Activated effector memory CD4-positive, alpha-beta T cell treated with Interleukin-2 at 50 U/mL for 16 hours (primary cell): ENCODE results near the gene LPIN3.

Source experiments
- DNase-seq: peaks from one replicate; pipeline ENCODE4 v3.0.0-alpha.2; 2020

Gene LPIN3

GRCh38 chr20:41329435-41330342 is 10.9 kb upstream of the LPIN3 start:
- DNase-seq: peak; percentile 42

GRCh38 chr20:41330343-41330720 is 10.3 kb upstream of the LPIN3 start:
- DNase-seq: no peak

DNA sequence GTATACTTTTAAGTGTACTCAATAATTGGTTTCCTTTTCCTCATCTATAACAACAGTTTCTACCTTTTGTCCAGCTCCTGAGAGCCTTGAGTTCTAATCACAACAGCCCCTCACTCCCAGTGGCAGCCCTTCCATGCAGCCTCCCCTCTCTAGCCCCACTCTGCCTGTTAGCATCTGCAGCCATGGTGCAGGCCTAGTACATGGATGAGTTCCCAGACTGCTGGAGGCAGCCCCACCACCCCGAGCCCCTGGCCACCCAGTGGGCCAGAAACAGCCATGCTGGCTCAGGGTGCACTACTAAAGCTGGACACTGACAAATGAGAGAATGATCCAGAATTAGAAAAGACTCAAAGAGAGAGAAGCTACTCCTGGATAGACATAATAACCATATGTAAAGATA is 9.7 kb upstream of the LPIN3 start:
- no peak for DNase-seq

- no peak for DNase-seq
Measured at GRCh38 chr20:41331731-41332130, 8.9 kb upstream of the LPIN3 start.

DNA sequence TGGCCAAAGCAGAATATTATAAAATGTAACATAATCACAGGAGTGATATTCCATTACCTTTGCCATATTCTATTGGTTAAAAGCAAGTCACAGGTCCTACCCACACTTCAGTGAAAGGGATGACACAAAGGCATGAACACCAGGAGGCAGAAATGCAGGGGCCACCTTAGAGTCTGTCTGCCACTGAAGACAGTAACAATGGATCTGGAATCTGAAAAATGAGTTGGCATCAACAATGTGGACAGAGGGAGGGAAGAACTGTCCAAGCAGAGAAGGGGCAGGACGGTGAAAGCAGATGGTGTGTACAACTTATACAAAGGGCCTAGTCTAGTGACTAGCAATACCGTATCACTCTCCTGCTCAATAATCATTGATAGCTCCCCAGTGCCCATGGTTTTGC is 6.6 kb upstream of the LPIN3 start:
- DNase-seq: no peak

DNA sequence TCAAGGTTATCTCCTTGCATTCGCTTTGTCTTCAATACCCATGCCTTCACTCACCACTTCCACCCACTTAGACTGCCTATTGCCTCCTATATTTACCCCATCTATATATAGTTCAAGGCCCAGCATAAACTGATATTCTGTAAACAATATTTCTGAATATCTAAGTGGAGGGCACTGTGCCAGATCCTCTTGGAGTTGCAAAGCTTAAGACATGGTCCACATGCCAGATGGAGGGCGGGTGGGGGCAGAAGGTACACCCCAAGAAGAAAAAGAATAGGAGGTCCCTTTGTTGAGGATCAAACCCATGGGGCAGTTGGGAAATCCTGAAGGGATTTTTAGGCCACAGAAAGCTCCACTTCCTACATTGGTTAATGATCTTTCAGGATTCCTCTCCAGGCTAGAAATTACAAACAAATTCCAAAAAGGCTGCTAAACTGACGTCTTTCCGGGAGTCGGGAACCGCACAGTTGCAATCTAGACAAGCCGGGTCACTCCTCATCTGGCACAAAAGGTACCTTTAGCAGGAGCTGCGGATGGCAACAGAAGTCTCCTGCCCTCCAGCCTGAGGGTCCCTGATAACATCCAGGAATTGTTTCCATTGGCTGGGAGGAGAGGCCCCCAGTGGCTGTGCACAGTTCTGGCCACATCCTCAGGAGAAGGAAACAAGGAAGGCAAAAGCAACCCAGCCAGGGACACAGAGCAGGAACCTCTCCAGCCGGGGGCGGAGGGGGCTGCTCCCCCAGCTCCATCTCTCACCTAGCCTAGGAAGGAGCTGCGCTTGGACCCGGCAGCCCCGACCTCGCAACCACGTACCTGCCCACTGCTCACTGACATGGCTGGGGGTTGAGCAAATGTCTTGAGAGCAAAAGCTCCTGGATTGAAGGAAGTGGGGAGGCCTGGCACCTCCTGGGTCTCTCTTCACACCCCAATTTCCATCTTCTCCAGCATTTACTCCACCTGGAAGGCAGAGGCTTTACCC is 5.9 kb upstream of the LPIN3 start:
- DNase-seq: no peak

DNA sequence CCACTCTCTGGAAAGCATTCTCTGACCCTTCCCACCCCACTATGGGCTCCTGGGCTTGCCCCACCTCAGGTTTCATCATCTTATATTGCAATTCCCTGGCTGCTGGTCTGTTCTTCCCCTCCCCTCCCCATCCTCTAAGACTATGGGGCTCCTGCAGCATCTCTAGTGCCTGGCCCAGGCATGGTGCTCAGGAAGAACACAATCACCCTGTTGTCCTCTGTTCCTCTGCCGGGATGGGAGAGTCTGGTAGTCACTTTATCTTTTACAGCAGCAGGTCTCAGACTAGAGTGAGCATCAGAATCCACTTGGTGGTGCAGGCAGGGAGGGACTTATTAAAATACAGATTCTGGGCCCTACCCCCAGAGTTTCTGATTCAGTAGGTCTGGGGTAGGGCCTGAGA is 5.0 kb upstream of the LPIN3 start:
- DNase-seq: no peak

DNA sequence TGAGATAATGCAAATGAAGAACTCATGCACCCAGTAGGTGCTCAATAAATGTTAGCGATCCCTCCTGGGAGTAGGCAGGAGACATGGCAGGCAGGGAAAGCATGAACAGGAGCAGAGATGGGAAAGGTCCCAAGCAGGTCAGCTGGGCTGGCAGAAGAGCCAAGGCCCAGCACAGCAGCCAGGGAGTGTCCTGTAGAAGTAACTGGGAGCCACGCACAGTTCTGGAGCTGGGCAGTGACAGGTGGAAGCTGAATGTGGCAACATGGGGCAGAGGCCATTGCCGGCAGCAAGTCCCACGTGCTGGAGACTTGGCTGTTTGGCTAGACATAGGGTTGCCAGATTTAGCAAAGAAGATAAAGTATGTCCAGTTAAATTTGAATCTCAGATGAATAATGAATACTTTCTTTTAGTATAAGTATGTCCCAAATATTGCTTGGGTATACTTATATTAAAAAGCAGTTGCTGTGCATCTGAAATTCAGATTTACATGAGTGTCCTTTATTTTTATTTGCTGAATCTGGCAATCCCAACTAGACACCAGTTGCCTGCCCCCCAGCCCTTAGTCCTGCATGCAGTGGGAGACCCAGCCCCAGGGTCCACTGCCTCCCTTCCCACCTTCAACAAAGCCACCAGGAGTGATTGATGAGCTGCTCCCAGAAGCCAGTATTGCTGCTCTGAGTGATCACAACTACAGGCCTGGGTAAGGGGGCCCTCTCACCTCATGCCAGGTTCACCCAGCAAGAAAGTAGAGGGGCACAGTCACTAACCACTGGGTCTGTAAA is 3.7 kb upstream of the LPIN3 start:
- no peak for DNase-seq

GRCh38 chr20:41339957-41340326 is 679 bp upstream of the LPIN3 start:
- DNase-seq: peak; percentile 74

GRCh38 chr20:41342474-41343464 is 2.1 kb downstream of the LPIN3 start:
- no peak for DNase-seq

GRCh38 chr20:41344477-41344876 is 3.9 kb downstream of the LPIN3 start:
- no peak for DNase-seq

DNA sequence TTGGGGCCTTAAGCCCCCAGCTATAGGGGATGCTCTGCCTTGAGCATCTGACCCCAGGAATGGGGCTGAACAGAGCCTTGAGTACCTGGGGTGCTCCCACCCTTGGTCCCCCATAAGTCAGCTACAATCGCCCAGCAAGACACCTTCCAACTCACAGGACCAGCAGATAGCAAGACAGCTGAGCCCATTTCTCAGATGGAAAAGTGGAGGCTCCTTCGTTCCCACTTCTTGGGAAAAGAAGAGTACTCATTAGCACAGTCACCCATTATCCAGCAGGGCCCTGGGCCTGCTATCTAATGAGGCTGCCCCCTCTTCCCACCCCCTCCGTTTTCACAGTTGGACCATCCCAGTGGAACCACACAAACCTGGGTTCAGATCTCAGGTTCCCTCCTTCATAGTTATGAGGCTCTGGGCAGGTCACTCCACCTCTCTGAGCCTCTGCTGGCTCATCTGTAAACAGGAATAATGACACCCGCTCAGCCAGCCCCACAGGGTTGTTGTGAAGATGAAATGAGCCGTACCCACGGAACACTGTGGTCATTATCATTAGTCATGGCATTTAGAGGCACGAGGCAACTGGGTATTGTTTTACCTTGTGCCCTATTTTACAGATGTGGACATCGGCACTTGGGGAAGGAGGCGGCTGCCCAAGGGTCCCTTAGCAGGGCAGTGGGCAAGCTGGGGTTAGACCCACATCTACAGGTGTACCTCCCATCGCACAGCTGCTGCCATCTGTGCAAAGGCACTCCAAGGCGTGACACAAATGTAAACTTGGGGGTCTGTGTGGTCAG is 4.5 kb downstream of the LPIN3 start:
- no peak for DNase-seq

DNA sequence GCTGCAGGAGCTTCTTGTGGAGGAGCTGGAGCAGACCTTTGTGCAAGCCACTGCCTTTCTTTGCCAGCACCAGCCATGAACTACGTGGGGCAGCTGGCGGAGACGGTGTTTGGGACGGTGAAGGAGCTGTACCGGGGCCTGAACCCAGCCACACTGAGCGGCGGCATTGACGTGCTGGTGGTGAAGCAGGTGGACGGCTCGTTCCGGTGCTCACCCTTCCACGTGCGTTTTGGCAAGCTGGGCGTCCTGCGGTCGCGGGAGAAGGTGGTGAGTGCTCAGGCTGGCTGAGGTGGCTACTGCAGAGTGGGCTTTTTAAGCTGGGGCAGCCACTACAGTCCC is 5.1 kb downstream of the LPIN3 start:
- no peak for DNase-seq

GRCh38 chr20:41347523-41348429 is 7.2 kb downstream of the LPIN3 start:
- no peak for DNase-seq

- DNase-seq: no peak
Measured at GRCh38 chr20:41348430-41349172, 8.0 kb downstream of the LPIN3 start.

DNA sequence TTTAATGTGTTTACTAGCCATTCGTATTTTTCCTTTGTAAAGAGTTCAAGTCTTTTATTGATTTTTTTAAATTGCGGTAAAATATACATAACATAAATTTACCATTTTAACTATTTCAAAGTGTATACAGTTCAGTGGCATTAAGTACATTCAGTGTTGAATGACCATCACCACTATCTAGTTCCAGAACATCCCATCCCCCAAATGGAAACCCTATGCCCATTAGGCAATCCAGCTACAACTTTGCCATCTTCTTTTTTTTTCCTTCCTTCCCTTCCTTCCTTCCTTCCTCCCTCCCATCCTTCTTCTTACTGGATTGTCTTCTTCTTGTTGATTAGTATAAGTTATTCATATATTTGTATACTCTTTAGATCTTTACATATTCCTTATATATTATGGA is 8.6 kb downstream of the LPIN3 start:
- DNase-seq: no peak

GRCh38 chr20:41349943-41350342 is 9.3 kb downstream of the LPIN3 start:
- DNase-seq: no peak

GRCh38 chr20:41350408-41350962 is 9.9 kb downstream of the LPIN3 start:
- DNase-seq: no peak

- no peak for DNase-seq
Measured at GRCh38 chr20:41352106-41352505, 11.5 kb downstream of the LPIN3 start.
